HG02798 (cell line): Measurements from ENCODE around the gene S1PR3.

Source experiments
- ATAC-seq: cut with Tn5 transposase; IDR thresholded peaks from one replicate; pipeline ENCODE4 v1.9.1; 2021; ENCODE audit warnings: mild to moderate bottlenecking; ENCODE audit not compliant: unreplicated experiment, poor library complexity

The S1PR3 gene

DNA sequence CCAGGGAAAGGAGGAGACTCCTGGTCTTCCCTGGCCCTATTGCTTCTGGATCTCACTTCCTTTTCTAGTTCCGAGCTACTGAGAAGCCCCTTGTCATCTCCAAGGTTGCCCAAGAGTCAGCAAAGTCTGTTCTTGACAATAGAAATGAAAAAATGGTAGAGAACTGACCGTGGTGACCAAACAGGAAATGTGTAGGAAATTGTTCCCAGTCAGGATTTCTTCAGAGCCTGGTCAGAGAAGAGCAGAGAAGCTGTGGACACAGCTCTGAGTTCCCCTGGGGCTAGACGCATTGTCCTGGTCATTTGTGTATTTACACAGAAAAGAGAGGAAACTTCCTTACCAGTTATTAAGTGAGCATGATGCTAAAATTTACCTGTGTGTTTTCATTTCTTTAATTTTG lies 35.6 kb downstream of the S1PR3 start:
- ATAC-seq = no peak

DNA sequence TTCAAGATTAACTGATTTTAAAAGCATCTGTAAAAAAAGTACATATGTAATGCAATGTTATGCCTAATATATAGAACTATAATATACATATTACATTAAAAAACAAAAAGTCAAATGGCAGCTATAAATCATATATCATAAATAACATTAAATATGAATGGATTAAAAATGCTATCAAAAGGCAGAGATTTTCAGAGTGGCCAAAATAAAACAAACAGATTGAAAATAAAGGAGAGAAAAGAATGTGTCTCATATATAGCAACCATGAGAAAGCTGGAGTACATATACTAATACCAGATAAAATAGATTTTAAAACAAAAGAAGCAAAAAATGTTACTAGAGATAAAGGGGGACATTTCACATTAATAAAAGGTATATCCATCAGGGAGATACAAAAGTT lies 38.5 kb downstream of the S1PR3 start:
- no peak for ATAC-seq

DNA sequence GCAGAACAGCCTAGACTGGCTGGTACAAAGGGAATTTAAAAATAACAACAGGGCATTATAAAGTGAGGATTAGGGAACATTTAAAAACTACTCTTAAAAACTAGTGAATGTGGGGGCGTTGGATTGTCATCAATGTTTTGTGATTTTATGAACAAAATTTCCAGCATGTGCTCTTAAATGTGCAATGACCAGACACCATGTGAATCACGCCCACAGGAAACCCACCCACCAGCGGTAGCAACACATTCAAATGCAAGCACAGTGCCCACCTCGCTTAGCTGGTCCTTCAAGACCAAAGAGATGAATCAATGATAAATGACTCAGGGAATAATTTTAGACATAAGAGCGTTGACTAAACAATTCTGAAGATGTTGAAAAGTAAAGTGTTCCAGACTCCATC lies 40.9 kb downstream of the S1PR3 start:
- no peak for ATAC-seq

DNA sequence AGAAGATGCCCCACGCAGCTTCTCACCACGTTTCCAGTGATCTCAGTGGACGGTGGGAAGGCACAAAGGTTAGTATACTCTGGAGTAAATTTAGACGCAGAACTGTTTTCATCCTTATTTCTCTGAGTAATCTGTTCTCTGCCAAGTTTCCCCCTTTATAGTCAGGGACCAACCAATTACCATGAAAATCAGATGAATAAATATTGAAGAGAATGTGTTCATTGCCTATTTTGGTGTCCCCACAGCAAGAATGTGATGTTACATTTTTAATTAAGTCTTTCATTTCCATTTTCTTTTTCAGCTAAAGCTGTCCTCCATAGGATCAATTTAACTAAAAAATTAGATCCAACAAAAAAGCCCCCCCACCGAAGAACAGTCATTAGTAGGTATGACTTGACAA lies 41.4 kb downstream of the S1PR3 start:
- no peak for ATAC-seq

DNA sequence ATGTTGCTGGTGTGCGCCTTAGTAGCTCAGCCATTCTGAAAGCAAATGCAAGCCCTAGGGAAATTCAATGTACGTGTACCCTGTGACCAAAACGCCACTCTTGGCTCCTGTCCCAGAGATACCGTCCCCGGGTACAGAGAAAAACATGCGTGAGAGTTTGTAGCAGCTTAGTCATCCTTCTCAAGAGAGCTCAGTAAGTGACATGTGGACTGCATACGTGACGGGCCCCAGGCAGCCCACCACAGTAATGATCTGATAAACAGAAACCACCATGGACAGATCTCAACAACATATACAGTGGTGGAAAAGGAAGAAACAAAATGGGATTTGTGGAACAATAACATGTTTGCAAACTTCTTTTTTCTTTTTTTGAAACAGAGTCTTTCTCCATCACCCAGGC lies 45.1 kb downstream of the S1PR3 start:
- no peak for ATAC-seq

DNA sequence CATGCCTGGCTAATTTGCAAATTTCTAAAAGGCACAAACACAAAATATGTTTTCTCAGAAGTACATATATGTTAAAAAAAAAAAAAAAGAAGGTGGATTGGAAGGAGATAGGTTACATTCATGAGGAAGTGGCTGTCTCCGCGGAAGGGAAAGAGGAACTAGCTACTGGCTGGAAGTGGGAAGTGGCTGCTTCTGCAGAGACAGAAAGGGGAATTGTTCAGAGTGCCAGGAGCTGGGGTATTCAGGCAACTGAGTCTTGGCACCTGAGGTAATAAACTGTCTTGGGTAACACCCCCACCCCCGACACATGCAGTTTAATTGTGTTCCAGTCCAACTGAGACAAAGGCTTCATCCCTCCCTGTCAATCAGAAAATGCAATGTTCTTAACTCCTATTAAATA lies 45.6 kb downstream of the S1PR3 start:
- ATAC-seq = no peak

DNA sequence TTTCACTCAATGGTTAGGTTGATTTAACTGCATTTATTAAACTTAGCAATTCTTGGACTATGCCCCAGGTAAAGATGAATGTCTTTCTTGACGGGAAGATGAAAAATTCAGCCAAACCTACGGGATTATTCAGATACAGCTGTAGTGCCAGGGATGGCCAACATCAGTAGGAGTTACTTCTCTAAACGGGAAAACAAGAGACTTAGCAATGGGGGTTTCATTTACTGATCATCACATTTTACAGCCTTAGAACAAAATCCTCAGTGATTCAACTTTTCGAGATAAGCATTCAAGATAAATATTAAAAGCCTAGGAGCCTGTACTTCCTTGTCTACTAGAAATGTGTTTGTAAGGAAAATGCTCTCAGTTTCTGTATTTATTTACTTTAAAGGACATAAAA lies 46.1 kb downstream of the S1PR3 start:
- ATAC-seq = no peak

DNA sequence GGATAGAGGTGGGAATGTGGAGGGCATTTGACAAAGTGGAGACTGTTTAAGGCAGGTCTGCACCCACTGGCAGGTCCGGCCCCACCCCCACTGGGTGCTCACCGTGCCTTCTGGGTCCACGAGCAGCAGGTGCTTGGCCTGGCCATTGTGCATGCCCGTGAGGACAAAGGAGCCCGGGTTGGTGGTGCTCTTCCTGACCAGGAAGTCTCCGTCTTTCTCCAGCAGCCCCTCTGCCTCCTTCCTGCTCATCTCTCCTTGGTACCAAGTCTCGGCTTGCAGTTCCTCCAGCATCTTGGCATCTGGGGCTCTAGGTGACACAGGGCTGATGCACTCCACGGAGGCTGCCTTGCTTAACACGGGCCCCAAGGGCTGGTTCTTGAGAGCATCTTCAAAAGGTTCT lies 46.6 kb downstream of the S1PR3 start:
- ATAC-seq = no peak

DNA sequence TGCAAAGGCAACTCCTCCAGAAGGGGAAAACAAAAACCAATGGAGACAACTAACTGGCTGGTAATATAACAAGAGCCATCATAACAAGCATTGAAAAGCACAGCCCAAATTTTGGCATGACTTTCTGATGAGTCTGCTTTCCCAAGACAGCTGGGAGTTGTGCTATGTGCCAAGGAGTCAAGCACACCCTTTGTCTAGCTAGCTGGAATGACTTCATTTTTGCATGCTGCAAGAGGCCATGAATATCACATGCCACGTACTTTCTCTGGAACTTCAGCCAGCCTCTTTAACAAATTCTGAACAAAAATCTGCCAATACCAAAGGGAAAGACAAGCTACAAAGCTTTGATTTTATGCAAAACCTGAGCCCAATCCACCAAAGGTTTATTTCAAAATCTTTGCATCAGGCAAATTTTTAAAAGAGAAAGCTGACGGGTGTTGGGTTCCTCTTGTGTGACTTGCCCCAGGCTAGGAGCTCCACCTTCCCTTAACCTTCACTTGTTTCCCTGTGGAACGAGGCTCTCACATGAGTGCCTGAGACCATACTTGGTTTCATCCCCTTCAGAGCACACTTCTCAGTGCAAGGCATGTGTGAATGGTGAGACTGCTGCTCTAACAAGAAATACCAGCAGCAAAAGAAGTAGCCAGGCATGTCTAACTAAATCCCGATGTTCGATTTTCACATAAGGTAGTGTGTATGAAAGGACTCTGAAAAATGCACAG lies 47.3 kb downstream of the S1PR3 start:
- no peak for ATAC-seq

DNA sequence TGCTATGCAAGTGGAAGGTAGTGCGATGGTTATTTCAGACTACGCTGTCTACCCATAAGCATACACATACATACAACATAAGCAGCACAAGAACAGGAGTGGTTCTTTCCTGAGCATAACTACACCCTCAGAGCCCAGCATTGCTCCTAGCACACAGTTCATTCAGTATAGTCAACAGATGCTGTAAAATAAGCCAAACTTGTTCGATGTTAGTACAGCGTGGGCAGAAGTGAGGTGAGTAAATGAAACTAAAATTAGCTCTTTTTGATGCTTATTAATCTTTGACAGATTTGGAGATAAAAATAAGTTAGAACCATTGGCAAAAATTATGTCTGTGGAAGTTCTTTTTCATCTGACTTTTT lies 47.8 kb downstream of the S1PR3 start:
- ATAC-seq = no peak

DNA sequence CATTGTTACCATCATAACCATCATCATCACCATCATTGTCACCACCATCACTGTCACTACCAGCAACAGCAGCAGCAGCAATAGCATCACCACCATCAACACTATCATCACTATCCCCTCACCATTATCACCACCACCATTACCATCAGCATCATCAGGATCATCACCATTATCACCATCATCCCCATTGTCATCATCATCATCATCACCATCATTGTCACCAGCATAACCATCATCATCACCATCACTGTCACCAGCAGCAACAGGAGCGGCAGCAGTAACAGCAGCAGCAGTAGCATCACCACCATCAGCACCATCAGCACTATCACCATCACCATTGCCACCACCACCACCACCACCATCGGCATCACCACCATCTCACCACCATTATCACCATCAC lies 48.4 kb downstream of the S1PR3 start:
- no peak for ATAC-seq

DNA sequence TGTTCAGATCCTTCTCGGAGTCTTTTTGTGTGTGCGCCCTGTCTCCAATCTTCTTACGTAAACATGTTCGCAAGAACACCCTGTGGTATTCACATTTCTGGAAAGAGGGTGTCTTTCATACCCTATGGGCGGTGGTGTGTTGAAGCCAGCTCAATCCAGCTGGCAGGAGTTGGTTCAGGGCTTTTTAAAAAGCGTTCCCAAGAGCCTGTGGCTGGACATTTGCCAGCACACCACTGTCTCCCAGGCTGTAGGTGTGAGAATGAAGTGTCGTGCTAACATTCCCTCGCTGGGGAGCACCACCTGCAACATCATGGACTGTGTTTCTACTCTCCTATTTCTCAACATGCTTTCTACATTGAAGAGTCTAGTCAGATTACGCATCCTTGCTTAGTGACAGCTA lies 51.7 kb downstream of the S1PR3 start:
- ATAC-seq = no peak

DNA sequence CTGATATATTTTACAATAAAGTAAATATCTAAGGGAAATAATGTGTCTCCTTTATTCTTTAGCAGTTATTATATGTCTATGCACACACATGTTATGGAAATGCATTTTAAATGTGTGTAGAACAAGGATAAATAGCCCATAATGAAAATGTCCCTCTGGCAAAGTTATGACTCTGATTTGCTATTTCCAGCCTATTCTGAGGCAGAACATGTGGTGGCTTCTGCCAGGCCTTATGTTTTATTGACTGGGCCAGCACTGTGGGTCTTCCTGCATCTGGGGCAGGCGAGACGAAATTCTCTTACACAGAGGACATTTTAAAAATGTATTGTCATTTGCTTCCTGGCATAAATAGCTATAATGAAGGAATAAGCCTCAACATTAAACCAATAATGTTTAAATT lies 52.8 kb downstream of the S1PR3 start:
- ATAC-seq = no peak

DNA sequence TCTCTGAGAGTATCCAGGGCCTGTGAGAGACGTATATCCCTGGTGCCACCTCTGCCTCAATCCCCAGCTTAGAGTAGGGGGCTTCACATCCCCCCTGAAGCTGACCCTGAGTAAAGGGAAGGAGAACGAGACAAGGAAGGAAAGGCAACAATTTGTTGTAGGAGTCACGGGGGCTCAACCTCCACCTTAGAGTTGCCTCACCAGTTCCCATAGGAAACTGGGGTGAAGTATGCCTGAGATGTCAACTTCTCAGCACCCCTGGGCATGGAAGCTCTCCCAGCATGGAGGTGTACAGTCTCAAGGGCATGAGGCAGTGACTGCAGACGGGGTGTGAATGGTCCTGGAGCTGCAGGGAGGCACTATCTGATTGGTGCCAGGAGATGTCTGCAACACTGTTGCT lies 53.6 kb downstream of the S1PR3 start:
- ATAC-seq = no peak

DNA sequence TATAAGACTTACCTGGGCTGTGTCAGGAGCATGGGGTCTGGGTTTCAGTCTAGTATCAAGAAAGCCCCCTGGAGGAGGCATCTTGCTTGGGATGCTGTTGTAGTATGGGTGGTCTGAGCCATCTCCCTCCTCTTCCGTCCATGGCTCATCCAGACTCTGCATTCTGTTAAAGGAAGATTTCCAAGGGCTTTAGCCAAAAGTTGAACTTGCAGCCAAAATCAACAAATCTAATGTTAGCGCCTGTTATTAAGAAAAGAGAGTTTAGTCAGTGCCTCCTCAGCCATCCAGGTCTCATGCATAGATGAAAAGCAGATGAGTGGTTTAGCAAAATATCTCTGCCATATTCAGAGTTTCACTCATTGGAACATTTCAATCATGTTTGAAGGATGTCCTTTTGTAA lies 55.6 kb downstream of the S1PR3 start:
- no peak for ATAC-seq

DNA sequence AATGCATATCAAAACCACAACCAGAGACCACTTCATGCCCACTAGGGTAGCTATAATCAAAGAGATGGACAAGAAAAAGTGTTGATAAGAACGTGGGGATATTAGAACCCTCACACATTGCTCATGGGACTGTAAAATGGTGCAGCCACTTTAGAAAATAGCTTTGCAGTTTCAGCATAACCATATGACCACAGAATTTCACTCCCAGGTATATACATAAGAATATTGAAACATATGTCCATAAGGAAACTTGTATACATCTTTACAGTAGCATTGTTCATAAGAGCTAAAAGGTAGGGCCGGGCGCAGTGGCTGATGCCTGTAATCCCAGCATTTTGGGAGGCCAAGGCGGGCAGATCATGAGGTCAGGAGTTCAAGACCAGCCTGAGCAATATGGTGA lies 56.4 kb downstream of the S1PR3 start:
- ATAC-seq = no peak

DNA sequence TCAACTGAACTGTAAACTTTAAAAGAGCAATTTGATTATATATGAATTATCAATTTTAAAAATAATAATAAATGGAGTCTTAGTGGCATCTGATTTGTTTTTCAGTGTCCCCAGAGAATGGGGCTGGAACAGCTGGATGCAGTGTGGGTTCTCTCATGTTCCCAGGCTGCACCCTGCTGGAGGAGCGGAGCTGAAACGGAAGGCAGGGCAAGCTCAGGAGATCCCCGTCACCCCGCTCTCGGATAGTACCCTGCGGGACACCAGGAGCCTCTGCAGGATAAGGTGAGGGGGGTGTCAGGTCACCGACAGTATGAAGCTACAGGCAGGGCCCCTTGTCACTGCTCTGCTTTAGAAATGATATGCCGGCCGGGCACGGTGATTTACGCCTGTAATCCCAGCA lies 57.3 kb downstream of the S1PR3 start:
- ATAC-seq = no peak

DNA sequence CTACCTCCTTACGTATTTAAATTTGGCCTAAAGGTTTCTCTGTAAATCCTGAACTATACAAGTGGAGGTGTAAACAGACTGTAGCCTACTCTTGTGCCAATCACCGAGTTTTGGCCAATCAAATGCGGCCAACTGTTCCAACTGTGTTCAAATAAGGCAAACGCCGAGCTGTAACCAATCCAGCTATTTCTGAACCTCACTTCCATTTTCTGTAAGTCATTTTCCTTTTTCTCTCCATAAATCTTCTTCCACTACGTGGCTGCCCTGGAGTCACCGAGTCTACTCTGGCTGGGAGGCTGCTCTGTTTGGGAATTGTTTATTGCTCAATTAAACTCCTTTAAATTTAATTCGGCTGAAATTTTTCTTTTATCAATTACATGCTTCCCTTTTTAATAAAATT lies 58.4 kb downstream of the S1PR3 start:
- no peak for ATAC-seq

DNA sequence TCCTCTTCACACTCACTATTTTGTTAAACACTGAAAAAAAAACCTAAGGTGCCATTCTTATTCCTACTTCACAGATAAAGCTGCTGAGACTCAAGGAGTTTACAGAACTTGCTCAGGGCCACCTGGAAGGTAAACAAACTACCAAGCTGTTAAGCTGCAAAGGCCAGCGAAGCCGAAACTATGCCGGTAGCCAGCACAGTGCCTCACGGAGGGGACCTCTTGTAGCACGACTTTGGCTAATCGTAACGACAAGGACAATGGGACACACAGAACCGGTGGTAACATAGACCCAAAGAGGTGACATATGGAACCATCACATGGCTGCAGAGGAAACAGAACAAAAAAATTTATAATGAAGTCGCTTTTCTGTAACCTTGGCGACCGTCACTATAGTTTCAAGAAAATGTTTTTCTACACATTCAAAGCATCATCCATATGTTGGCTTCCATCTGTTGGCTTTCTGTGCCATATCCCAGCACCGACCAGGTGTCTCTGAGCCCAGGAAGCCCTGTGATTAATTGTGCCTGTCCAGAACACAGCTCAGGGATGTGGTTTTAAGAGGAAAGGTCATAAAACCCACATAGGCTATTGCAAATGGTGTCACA lies 60.3 kb downstream of the S1PR3 start:
- ATAC-seq = no peak

DNA sequence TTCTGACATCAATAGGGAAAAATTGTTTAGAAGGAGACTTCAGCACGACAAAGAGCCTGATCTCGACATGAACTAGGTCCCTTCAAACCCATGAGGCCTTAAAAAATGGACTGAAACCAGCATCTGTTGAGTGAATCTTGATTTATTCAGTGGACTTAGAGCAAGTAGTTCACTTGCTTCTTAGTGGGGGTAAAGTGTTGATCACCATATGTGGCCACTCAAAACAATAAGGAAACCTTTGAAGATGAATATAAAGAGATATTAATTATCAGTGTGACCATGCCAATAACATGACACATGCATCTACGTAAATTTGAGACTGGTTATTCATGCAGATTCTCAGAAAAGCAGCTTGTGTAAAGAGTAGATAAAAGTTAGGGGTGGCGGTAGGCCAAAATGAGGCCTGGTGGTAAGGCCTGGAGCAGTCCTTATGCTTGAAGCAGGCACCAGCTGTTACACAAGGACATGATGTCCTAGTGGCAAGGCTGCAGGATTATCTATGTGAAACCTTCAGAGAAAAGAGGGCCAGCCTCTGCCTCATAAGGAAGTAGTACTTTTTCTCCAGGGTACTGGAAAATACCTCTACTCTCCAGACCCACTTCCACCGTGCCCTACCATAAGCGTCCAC lies 61.3 kb downstream of the S1PR3 start:
- no peak for ATAC-seq

DNA sequence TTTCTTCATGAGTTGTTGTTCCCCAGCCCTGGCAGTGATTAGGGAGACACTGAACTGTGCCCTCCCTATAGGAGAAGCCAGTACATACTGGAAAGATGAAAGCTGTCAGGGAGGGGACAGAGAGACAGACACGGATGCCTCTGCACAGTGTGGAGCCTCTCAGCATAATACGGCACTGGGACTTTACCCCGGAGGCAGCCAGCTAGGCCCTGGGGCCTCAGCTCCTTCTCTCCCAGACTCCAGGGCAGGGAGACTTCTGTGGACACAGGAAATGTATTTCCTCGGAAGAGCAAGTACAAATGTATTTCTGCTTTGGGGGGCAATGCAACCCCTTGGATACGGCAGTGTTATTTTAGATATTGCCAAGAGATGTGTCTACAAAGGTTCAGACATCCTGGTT lies 62.0 kb downstream of the S1PR3 start:
- ATAC-seq = no peak
